WTC11 (cell line): ENCODE measurements around the gene KDM4E.

Experiments used
- CBFB ChIP-seq: sonication (generic); formaldehyde crosslinking; IDR thresholded peaks from 2 replicates; pipeline ENCODE4 v1.8.1; 2022; ENCODE audit warnings: mild to moderate bottlenecking, low read depth, missing genetic modification reagents
- CTCF ChIP-seq: fragments of 200-600 bp; IDR thresholded peaks from 2 replicates; pipeline ENCODE4 v1.8.0; 2022; ENCODE audit warnings: antibody characterized with exemption
- E2F1 ChIP-seq: sonication (generic); formaldehyde crosslinking; IDR thresholded peaks from 2 replicates; pipeline ENCODE4 v1.8.0; 2022; ENCODE audit warnings: mild to moderate bottlenecking, missing genetic modification reagents
- FOXJ3 ChIP-seq: sonication (generic); formaldehyde crosslinking; IDR thresholded peaks from 2 replicates; pipeline ENCODE4 v1.9.0; 2021; ENCODE audit warnings: missing genetic modification reagents, mild to moderate bottlenecking, borderline replicate concordance
- FOXP4 ChIP-seq: sonication (generic); formaldehyde crosslinking; IDR thresholded peaks from 2 replicates; pipeline ENCODE4 v1.8.0; 2022; ENCODE audit warnings: mild to moderate bottlenecking, missing genetic modification reagents
- GABPB1 ChIP-seq: sonication (generic); formaldehyde crosslinking; IDR thresholded peaks from 2 replicates; pipeline ENCODE4 v1.8.1; 2023; ENCODE audit warnings: mild to moderate bottlenecking, missing genetic modification reagents
- HMGXB4 ChIP-seq: sonication (generic); formaldehyde crosslinking; IDR thresholded peaks from 2 replicates; pipeline ENCODE4 v1.8.1; 2023; ENCODE audit warnings: mild to moderate bottlenecking, moderate library complexity, missing genetic modification reagents
- IRF2 ChIP-seq: sonication (generic); formaldehyde crosslinking; IDR thresholded peaks from 2 replicates; pipeline ENCODE4 v1.8.0; 2022; ENCODE audit warnings: low read depth, missing genetic modification reagents, borderline replicate concordance
- KAT7 ChIP-seq: sonication (generic); formaldehyde crosslinking; IDR thresholded peaks from 2 replicates; pipeline ENCODE4 v1.8.1; 2023; ENCODE audit warnings: missing genetic modification reagents, mild to moderate bottlenecking, borderline replicate concordance
- MAX ChIP-seq: sonication (generic); formaldehyde crosslinking; IDR thresholded peaks from 2 replicates; pipeline ENCODE4 v1.8.0; 2022; ENCODE audit warnings: mild to moderate bottlenecking, missing genetic modification reagents
- ZMAT4 ChIP-seq: fragments of 250-450 bp; sonication (Bioruptor Pico); IDR thresholded peaks from 2 replicates; pipeline ENCODE4 v1.9.0; 2021; ENCODE audit warnings: mild to moderate bottlenecking
- ZSCAN18 ChIP-seq: fragments of 250-450 bp; sonication (Bioruptor Pico); IDR thresholded peaks from 2 replicates; pipeline ENCODE4 v2.1.2; 2022; ENCODE audit warnings: mild to moderate bottlenecking, moderate library complexity

- no peak for TF ChIP-seq CBFB (CRISPR knock-in tag)
- TF ChIP-seq CTCF, result no peak
- TF ChIP-seq GABPB1 (CRISPR knock-in tag), result no peak
- no peak for TF ChIP-seq IRF2 (CRISPR knock-in tag)
- no peak for TF ChIP-seq KAT7 (CRISPR knock-in tag)
- no peak for TF ChIP-seq E2F1
- no peak for TF ChIP-seq FOXJ3 (CRISPR knock-in tag)
- no peak for TF ChIP-seq ZMAT4 (CRISPR knock-in tag)
- no peak for TF ChIP-seq MAX (CRISPR knock-in tag)
- no peak for TF ChIP-seq HMGXB4 (CRISPR knock-in tag)
- TF ChIP-seq ZSCAN18 (CRISPR knock-in tag), result no peak
- TF ChIP-seq FOXP4 (CRISPR knock-in tag), result no peak
Measured at GRCh38 chr11:95011376-95011775, 13.7 kb upstream of the KDM4E start.
